SK-N-SH (cell line): ENCODE measurements around the gene PPP3CA. TPM values are rescaled to one million over a fixed set of nuclear protein-coding genes. Genes with fewer than 3 reads are reported as not detected.
A peak's percentile ranks its signal among the peaks of the same experiment; 100 is the strongest.

Experiments used
- CTCF ChIA-PET: fragments of 300-600, 350-600 bp; formaldehyde crosslinking; extraction: SDS; loops from one replicate; lab custom pipeline; 2021; lab: Yijun Ruan, JAX
- POLR2A ChIA-PET: fragments of 350-600 bp; sonication (Branson Sonifier 250); formaldehyde crosslinking; extraction: SDS; loops from one replicate; lab custom pipeline; 2020; ENCODE audit warnings: antibody characterized with exemption, inconsistent platforms; lab: Yijun Ruan, JAX
- DNase-seq: peaks from one replicate; pipeline ENCODE4 v3.0.0; 2012
- H2AFZ ChIP-seq: fragments of 200-600 bp; sonication (generic); 2 replicates; pipeline ENCODE4 v1.8.1; 2016; ENCODE audit warnings: antibody characterized with exemption, mild to moderate bottlenecking, low read depth
- H3F3A ChIP-seq: fragments of 200-600 bp; sonication (generic); replicated peaks from 2 replicates; pipeline ENCODE3; 2016; ENCODE audit warnings: antibody characterized with exemption, mild to moderate bottlenecking; ENCODE audit not compliant: insufficient read depth
- H3K27ac ChIP-seq, 2 experiments: fragments of 200-500 bp in 1 of 2; fragments of 200-600 bp in 1 of 2; sonication (Bioruptor generic) in 1 of 2; sonication (generic), shearing (Covaris generic) in 1 of 2; 2 replicates each; pipeline versions ENCODE4 v1.5.1 to v1.6.1; 2014 to 2016; ENCODE audit warnings: low read depth in 2 of 2, inconsistent platforms in 1 of 2, low read length in 1 of 2, mild to moderate bottlenecking in 1 of 2, mixed read lengths in 1 of 2
- H3K27me3 ChIP-seq: fragments of 200-600 bp; sonication (generic), shearing (Covaris generic); 2 replicates; pipeline ENCODE4 v1.6.1; 2016; ENCODE audit warnings: mixed run types; ENCODE audit not compliant: insufficient read depth
- H3K36me3 ChIP-seq, 2 experiments: fragments of 200-500 bp in 1 of 2; fragments of 200-600 bp in 1 of 2; sonication (Bioruptor generic) in 1 of 2; sonication (generic) in 1 of 2; replicated peaks in 1 of 2; 2 replicates each; pipeline versions ENCODE3 to v1.5.1; 2014 to 2016; ENCODE audit warnings: low read length in 1 of 2, mild to moderate bottlenecking in 1 of 2; ENCODE audit not compliant: insufficient read depth in 2 of 2, control insufficient read depth in 1 of 2
- H3K4me1 ChIP-seq, 2 experiments: fragments of 200-500 bp in 1 of 2; fragments of 200-600 bp in 1 of 2; sonication (Bioruptor generic) in 1 of 2; sonication (generic), shearing (Covaris generic) in 1 of 2; 2 replicates each; pipeline versions ENCODE4 v1.5.1 to v1.6.1; 2014 to 2016; ENCODE audit warnings: low read depth in 1 of 2, low read length in 1 of 2, mixed run types in 1 of 2; ENCODE audit not compliant: insufficient read depth in 2 of 2, control insufficient read depth in 1 of 2
- H3K4me2 ChIP-seq: fragments of 200-600 bp; sonication (generic), shearing (Covaris generic); 2 replicates; pipeline ENCODE4 v1.6.1; 2017; ENCODE audit warnings: mixed run types
- H3K4me3 ChIP-seq, 2 experiments: fragments of 200-500 bp in 1 of 2; fragments of 200-600 bp in 1 of 2; sonication (Bioruptor generic) in 1 of 2; sonication (generic), shearing (Covaris generic) in 1 of 2; 2 replicates each; pipeline versions ENCODE4 v1.5.1 to v1.8.1; 2014 to 2016; ENCODE audit warnings: low read depth in 2 of 2, inconsistent platforms in 1 of 2, low read length in 1 of 2, mild to moderate bottlenecking in 1 of 2, mixed read lengths in 1 of 2, moderate library complexity in 1 of 2
- H3K79me2 ChIP-seq: fragments of 200-600 bp; sonication (generic); 2 replicates; pipeline ENCODE4 v1.8.1; 2017; ENCODE audit warnings: mild to moderate bottlenecking; ENCODE audit not compliant: insufficient read depth
- H3K9ac ChIP-seq: fragments of 200-600 bp; sonication (generic); 2 replicates; pipeline ENCODE4 v1.6.1; 2017; ENCODE audit warnings: mixed run types
- H3K9me2 ChIP-seq: fragments of 200-600 bp; sonication (generic); 2 replicates; pipeline ENCODE4 v1.6.1; 2017; ENCODE audit warnings: mixed run types
- H3K9me3 ChIP-seq: fragments of 200-600 bp; sonication (generic); 2 replicates; pipeline ENCODE4 v1.6.1; 2017; ENCODE audit warnings: mixed run types, mild to moderate bottlenecking, moderate library complexity
- H4K20me1 ChIP-seq: fragments of 200-600 bp; sonication (generic); 2 replicates; pipeline ENCODE4 v1.6.1; 2017; ENCODE audit warnings: mild to moderate bottlenecking, mixed run types; ENCODE audit not compliant: insufficient read depth
- FOXM1 ChIP-seq: IDR thresholded peaks from 2 replicates; pipeline ENCODE4 v1.4.0; 2012; ENCODE audit warnings: low read depth, mild to moderate bottlenecking
- GABPA ChIP-seq: IDR thresholded peaks from 2 replicates; pipeline ENCODE4 v1.4.0; 2012; ENCODE audit warnings: low read depth, mild to moderate bottlenecking
- JUND ChIP-seq: IDR thresholded peaks from 2 replicates; pipeline ENCODE4 v1.4.0; 2012
- TCF12 ChIP-seq: IDR thresholded peaks from 2 replicates; pipeline ENCODE4 v1.4.0; 2012
- WGBS: methylation state at CpG from one replicate; pipeline ENCODE4 v1.1.6; 2017; ENCODE audit warnings: low lambda C conversion rate; 5-methylcytosine and 5-hydroxymethylcytosine counted together
- polyA plus RNA-seq, 3 experiments: library from polyadenylated mRNA; depleted of rRNA; stranded (reverse); fragments of >200 nt; gene quantifications; 2 replicates each; pipeline ENCODE4 v1.2.3, GENCODE V29; 2012
- TF ChIP-seq, protein P1 (sequence below): IDR thresholded peaks from 2 replicates; pipeline ENCODE4 v1.4.0; 2012; ENCODE audit warnings: low read depth, borderline replicate concordance

Gene PPP3CA
- polyA plus RNA-seq, 1 of the 3 experiments (the other 2 are of a cell fraction), result 10.7 TPM

DNA sequence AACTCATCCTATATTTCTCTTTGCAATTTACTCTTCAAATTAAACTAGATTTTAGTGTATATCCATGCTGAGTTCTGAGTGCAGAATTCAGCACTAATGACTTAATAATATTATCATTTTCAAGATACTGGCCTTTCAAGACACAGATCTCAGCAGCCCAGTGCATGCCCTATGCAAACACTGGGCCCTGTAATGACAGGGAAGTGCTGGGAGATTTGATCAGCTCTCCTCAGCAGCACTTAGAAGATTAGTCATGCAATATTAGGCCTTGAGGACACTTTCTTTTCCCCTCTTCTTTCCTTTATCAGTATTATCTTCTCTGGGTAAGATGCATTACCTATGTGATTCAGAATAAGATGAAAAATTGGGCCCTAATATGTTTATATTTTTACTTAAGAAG lies 207.1 kb downstream of the PPP3CA start:
- POLR2A ChIA-PET, result no interaction called here

DNA sequence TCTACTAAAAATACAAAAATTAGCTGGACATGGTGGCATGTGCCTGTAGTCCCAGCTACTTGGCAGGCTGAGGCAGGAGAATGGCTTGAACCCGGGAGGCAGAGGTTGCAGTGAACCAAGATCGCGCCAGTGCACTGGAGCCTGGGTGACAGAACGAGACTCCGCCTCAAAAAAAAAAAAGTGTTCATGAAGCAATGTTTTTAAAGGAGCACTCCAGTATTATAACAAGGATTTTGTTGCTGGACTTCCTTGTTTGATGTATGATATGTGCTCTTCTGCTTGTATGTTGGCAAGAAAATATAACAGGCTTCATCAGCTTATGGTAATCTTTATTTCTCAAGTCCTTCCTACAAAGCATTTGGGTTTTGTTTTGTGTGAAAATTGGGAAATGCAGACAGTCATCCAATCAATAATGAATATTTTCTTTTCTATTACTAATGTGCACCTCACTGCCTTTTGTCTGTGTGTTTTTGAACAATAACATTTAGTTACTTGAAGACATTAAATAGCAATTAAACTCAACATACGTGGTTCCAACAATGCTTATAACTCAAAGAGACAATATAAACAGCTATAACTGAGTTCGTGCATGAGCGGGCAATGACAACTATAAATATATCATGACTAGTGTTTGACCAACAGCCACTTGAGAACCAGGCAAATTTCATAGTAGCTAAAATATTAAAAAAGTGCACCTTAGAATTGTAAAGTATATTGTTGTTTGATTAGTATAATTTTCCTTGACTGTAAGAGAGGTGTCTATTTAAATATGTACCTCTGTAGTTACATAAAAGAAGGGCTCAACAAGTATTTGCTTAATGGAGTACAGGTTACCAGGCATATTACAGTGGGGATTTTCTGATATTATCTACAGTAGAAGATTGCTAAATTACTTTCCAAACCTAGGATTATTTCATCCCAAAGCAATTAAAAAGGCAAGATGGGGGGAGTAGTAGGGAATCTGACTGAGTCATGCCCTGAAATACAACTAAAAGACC lies 210.7 kb downstream of the PPP3CA start:
- CTCF ChIA-PET, result interaction anchor here (1.4 kb wide), 1 partner anchor 58 kb away, joined by 3 read pairs; no protein-coding TSS in a partner anchor
- 91% methylated on average over 8 of the region's 8 CpGs for WGBS
- peaks cover 43% of the 10 kb centered on the region for H3K79me2 ChIP-seq

More for the DNA sequence above, 207.1 kb downstream of the PPP3CA start:
- Histone ChIP-seq H3F3A (peaks cover 10% of the 10 kb centered on the region), H3K36me3 (no peaks in the 10 kb centered on the region), H3K27me3 (no peaks in the 10 kb centered on the region), H3K9me2 (no peaks in the 10 kb centered on the region), H3K9ac (no peak overlapping the region), H2AFZ (no peak overlapping the region), H3K79me2 (peaks cover 35% of the 10 kb centered on the region), H3K4me2 (no peak overlapping the region), H3K27ac (peak overlapping the region; percentile 13 to 28; a peak in 2 of 4 replicates), H3K4me3 (no peak overlapping the region), H3K9me3 (no peaks in the 10 kb centered on the region), H3K4me1 (peaks cover 0 to 3% of the 10 kb centered on the region in 2 experiments; a peak in 2 of 4 replicates), H4K20me1 (no peaks in the 10 kb centered on the region)
- TF ChIP-seq TCF12, result peak; percentile 30
- TF ChIP-seq, protein P1, sequence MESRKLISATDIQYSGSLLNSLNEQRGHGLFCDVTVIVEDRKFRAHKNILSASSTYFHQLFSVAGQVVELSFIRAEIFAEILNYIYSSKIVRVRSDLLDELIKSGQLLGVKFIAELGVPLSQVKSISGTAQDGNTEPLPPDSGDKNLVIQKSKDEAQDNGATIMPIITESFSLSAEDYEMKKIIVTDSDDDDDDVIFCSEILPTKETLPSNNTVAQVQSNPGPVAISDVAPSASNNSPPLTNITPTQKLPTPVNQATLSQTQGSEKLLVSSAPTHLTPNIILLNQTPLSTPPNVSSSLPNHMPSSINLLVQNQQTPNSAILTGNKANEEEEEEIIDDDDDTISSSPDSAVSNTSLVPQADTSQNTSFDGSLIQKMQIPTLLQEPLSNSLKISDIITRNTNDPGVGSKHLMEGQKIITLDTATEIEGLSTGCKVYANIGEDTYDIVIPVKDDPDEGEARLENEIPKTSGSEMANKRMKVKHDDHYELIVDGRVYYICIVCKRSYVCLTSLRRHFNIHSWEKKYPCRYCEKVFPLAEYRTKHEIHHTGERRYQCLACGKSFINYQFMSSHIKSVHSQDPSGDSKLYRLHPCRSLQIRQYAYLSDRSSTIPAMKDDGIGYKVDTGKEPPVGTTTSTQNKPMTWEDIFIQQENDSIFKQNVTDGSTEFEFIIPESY, result no peak
- TF ChIP-seq JUND, result peak; percentile 34; the same call in 1 of the 2 replicates
- TF ChIP-seq, all 33 proteins: peak for 2
- CTCF ChIA-PET, result interaction anchor here (0.7 kb wide), 1 partner anchor 10 kb away, joined by 3 read pairs; no protein-coding TSS in a partner anchor
- DNase-seq, result peak; percentile 7

More for the DNA sequence above, 210.7 kb downstream of the PPP3CA start:
- peaks cover 0 to 5% of the 10 kb centered on the region in 2 experiments for H3K36me3 ChIP-seq
- no peak overlapping the region for H3K27ac ChIP-seq
- no peak overlapping the region for H2AFZ ChIP-seq
- H3F3A ChIP-seq, result peaks cover 10% of the 10 kb centered on the region
- no peaks in the 10 kb centered on the region for H3K9me2 ChIP-seq
- H3K9ac ChIP-seq, result no peak overlapping the region
- H4K20me1 ChIP-seq, result no peaks in the 10 kb centered on the region
- TF ChIP-seq FOXM1 (no peak), GABPA (no peak)
- TF ChIP-seq, protein P1, result no peak
- POLR2A ChIA-PET, result no interaction called here
- 0 out of 2 replicates have a peak, but pooled peaks cover 5% of the 10 kb centered on the region for H3K9me3 ChIP-seq
- H3K27me3 ChIP-seq, result no peaks in the 10 kb centered on the region
- no peak overlapping the region for H3K4me3 ChIP-seq
- DNase-seq, result no peak
- H3K4me2 ChIP-seq, result no peak overlapping the region
- peaks cover 0 to 3% of the 10 kb centered on the region in 2 experiments; a peak in 2 of 4 replicates for H3K4me1 ChIP-seq
